ENCODE results near the gene TTC22.

GRCh38 chr1:54835131-54835898 is 34.2 kb upstream of the TTC22 start:
- TF ChIP-seq SMAD3 (CRISPR knock-in tag; IDR thresholded peaks at IDR 0.05; ENCODE audit: borderline replicate concordance) = no peak
- TF ChIP-seq CTCF (IDR thresholded peaks at IDR 0.05) = no peak
- TF ChIP-seq ZBTB21 (CRISPR knock-in tag; IDR thresholded peaks at IDR 0.05; ENCODE audit: borderline replicate concordance) = no peak
- TF ChIP-seq MAX (CRISPR knock-in tag; IDR thresholded peaks at IDR 0.05) = no peak
- no peak for TF ChIP-seq ZNF121 (CRISPR knock-in tag; IDR thresholded peaks at IDR 0.05)
- no peak for TF ChIP-seq CREB1 (CRISPR knock-in tag; IDR thresholded peaks at IDR 0.05)
